ENCODE results near the gene LAMA2. TPM values are rescaled to one million over a fixed set of nuclear protein-coding genes. Genes with fewer than 3 reads are reported as not detected.

The LAMA2 gene
- total and polyA plus RNA-seq, 2 experiments from 2014 or later: 0.91 to 6.4 TPM

- H3K9me2 ChIP-seq (ENCODE audit: insufficient read depth): 0 out of 2 replicates have a peak, but pooled peaks cover 6% of the 10 kb centered on the region
- H3K27ac ChIP-seq (ENCODE audit: low read depth): no peak overlapping the region
- no peak overlapping the region for H3K27ac Mint-ChIP-seq
- no peaks in the 10 kb centered on the region for H3F3A ChIP-seq (replicated peaks; ENCODE audit: low read depth)
- DNase-seq (ENCODE audit: low spot score) (no peak), ATAC-seq (no peak)
- H3K4me3 Mint-ChIP-seq: no peak overlapping the region; the same call in 2 of the 3 replicates
- 0 out of 2 replicates have a peak overlapping the region, but pooled peaks have one; percentile 23 for H2AFZ ChIP-seq
- H3K27me3 Mint-ChIP-seq (ENCODE audit: insufficient read depth, low read depth, poor library complexity): peaks cover 7% of the 10 kb centered on the region
- peaks cover 6% of the 10 kb centered on the region for H3K9me3 Mint-ChIP-seq
- no peaks in the 10 kb centered on the region for H3K79me2 ChIP-seq (replicated peaks; ENCODE audit: insufficient read depth)
- H3K27me3 ChIP-seq (ENCODE audit: insufficient read depth): no peaks in the 10 kb centered on the region
- no peak overlapping the region for H3K4me3 ChIP-seq
- H3K4me2 ChIP-seq: no peak overlapping the region
- TF ChIP-seq ZNF114 (CRISPR knock-in tag; IDR thresholded peaks at IDR 0.05): no peak
- no peak for TF ChIP-seq POLR2AphosphoS5 (IDR thresholded peaks at IDR 0.05; ENCODE audit: low read depth)
- TF ChIP-seq STAT1 (IDR thresholded peaks at IDR 0.05; ENCODE audit: unreplicated experiment): no peak
- TF ChIP-seq CTCF (conservative IDR thresholded peaks at IDR 0.05; ENCODE audit: low read depth in 2 of 2): no peak
- TF ChIP-seq, protein P1, sequence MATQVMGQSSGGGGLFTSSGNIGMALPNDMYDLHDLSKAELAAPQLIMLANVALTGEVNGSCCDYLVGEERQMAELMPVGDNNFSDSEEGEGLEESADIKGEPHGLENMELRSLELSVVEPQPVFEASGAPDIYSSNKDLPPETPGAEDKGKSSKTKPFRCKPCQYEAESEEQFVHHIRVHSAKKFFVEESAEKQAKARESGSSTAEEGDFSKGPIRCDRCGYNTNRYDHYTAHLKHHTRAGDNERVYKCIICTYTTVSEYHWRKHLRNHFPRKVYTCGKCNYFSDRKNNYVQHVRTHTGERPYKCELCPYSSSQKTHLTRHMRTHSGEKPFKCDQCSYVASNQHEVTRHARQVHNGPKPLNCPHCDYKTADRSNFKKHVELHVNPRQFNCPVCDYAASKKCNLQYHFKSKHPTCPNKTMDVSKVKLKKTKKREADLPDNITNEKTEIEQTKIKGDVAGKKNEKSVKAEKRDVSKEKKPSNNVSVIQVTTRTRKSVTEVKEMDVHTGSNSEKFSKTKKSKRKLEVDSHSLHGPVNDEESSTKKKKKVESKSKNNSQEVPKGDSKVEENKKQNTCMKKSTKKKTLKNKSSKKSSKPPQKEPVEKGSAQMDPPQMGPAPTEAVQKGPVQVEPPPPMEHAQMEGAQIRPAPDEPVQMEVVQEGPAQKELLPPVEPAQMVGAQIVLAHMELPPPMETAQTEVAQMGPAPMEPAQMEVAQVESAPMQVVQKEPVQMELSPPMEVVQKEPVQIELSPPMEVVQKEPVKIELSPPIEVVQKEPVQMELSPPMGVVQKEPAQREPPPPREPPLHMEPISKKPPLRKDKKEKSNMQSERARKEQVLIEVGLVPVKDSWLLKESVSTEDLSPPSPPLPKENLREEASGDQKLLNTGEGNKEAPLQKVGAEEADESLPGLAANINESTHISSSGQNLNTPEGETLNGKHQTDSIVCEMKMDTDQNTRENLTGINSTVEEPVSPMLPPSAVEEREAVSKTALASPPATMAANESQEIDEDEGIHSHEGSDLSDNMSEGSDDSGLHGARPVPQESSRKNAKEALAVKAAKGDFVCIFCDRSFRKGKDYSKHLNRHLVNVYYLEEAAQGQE (IDR thresholded peaks at IDR 0.05; ENCODE audit: unreplicated experiment): no peak
- TF ChIP-seq NANOG (IDR thresholded peaks at IDR 0.05; ENCODE audit: borderline replicate concordance): no peak
- no peak for TF ChIP-seq ZNF462 (CRISPR knock-in tag; IDR thresholded peaks at IDR 0.05)
- TF ChIP-seq EZH2phosphoT487 (IDR thresholded peaks at IDR 0.05; ENCODE audit: unreplicated experiment): no peak
- TF ChIP-seq EZH2 (IDR thresholded peaks at IDR 0.05; ENCODE audit: low read depth, unreplicated experiment): no peak
- H3K36me3 ChIP-seq (ENCODE audit: insufficient read depth): no peaks in the 10 kb centered on the region
- H4K20me1 ChIP-seq (replicated peaks; ENCODE audit: insufficient read depth): no peaks in the 10 kb centered on the region
- H3K4me1 ChIP-seq (ENCODE audit: insufficient read depth): no peaks in the 10 kb centered on the region; the same call in 1 of the 2 replicates
- H3K36me3 Mint-ChIP-seq (ENCODE audit: low read depth): peaks cover 12% of the 10 kb centered on the region
- peaks cover 6% of the 10 kb centered on the region for H3K4me1 Mint-ChIP-seq
Measured at GRCh38 chr6:128997880-128998279, 114.9 kb downstream of the LAMA2 start.
